Measurements from ENCODE around the gene NEURL1.

NEURL1 gene

DNA sequence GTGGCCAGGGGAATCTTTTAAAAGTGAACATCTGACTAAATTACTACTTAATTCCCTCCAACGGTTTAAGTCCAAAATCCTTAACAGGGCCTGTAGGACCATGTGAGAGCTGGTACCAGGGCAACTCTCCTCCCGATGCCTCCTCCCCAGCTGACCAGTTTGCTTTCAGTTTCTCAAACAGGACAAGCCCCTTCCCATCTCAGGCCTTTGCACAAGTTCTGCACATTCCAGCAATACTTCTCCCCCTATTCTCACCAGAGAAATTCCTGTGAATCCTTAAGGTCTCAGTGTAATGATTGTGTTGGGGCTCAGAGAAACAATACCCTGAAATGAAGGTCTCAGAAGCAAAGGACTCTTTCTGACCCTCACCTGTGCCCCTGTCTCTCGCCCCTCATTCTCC is 26.8 kb upstream of the NEURL1 start:
- no peaks in the 10 kb centered on the region for H3K79me2 ChIP-seq (ENCODE audit: control insufficient read depth, insufficient read depth, low read length, poor library complexity)
- H3K14ac ChIP-seq (ENCODE audit: low read length), result no peak overlapping the region
- H4K8ac ChIP-seq (ENCODE audit: low read depth, low read length), result no peak overlapping the region
- H3K27ac ChIP-seq (ENCODE audit: low read depth, low read length), result no peak overlapping the region
- no CpG with 5 or more reads among the region's 3 CpGs for WGBS (ENCODE audit: extremely low coverage, insufficient coverage, insufficient read length)
- no peak for DNase-seq
- no peak overlapping the region for H3K4ac ChIP-seq (ENCODE audit: low read depth, low read length)
- H3K4me2 ChIP-seq (ENCODE audit: low read length), result no peak overlapping the region
- H3K36me3 ChIP-seq (ENCODE audit: control insufficient read depth in 1 of 2, insufficient read depth in 2 of 2, low read length in 2 of 2), result no peaks in the 10 kb centered on the region
- H3K9ac ChIP-seq (ENCODE audit: low read length), result no peak overlapping the region
- H3K18ac ChIP-seq (ENCODE audit: low read length), result no peak overlapping the region
- H4K91ac ChIP-seq (ENCODE audit: low read depth, low read length), result no peak overlapping the region
- no peak overlapping the region for H2BK12ac ChIP-seq (ENCODE audit: low read length)
- H3K9me3 ChIP-seq (ENCODE audit: insufficient read depth, low read depth, low read length), result peaks cover 2% of the 10 kb centered on the region
- H2AFZ ChIP-seq (ENCODE audit: insufficient read depth, low read length, poor library complexity), result no peak overlapping the region
- no peaks in the 10 kb centered on the region for H3K27me3 ChIP-seq (ENCODE audit: insufficient read depth, low read length)
- peaks cover 0 to 3% of the 10 kb centered on the region in 2 experiments for H3K4me1 ChIP-seq (ENCODE audit: control insufficient read depth in 1 of 2, insufficient read depth in 2 of 2, low read length in 2 of 2)
- no peak overlapping the region for H2BK5ac ChIP-seq (ENCODE audit: low read depth, low read length, poor library complexity)
- no peak overlapping the region for H3K23ac ChIP-seq (ENCODE audit: low read length)
- H3K4me3 ChIP-seq (ENCODE audit: low read depth, low read length), result no peak overlapping the region
- no peak overlapping the region for H2BK120ac ChIP-seq (ENCODE audit: insufficient read depth, low read length, poor library complexity)
- H2AK5ac ChIP-seq (ENCODE audit: low read length), result no peak overlapping the region
- H4K12ac ChIP-seq (ENCODE audit: low read depth, low read length), result no peak overlapping the region
- H3K79me1 ChIP-seq (ENCODE audit: low read length), result no peaks in the 10 kb centered on the region

DNA sequence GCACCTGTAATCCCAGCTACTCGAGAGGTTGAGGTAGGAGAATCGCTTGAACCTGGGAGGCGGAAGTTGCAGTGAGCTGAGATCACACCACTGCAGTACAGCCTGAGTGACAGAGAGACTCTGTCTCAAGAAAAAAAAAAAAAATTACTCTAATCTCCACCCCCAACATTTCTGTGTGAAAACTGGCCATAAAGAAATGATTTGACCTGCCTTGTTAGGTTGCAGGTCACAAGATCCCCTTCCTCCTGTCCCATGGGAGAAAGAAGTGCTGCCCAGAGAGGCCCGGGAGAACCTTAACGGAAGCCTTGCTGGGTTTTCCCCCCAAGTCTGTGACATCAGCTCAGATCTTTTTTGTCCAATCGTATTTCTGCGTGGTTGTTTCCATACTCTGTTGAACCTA is 26.1 kb upstream of the NEURL1 start:
- no peaks in the 10 kb centered on the region for H3K36me3 ChIP-seq (ENCODE audit: control insufficient read depth in 1 of 2, insufficient read depth in 2 of 2, low read length in 2 of 2)
- H3K18ac ChIP-seq (ENCODE audit: low read length), result no peak overlapping the region
- no peak overlapping the region for H3K4me2 ChIP-seq (ENCODE audit: low read length)
- H4K8ac ChIP-seq (ENCODE audit: low read depth, low read length), result no peak overlapping the region
- H4K12ac ChIP-seq (ENCODE audit: low read depth, low read length), result no peak overlapping the region
- no peak overlapping the region for H2BK120ac ChIP-seq (ENCODE audit: insufficient read depth, low read length, poor library complexity)
- no peak overlapping the region for H3K9ac ChIP-seq (ENCODE audit: low read length)
- H3K14ac ChIP-seq (ENCODE audit: low read length), result no peak overlapping the region
- H2AK5ac ChIP-seq (ENCODE audit: low read length), result no peak overlapping the region
- no peak overlapping the region for H4K91ac ChIP-seq (ENCODE audit: low read depth, low read length)
- no peaks in the 10 kb centered on the region for H3K27me3 ChIP-seq (ENCODE audit: insufficient read depth, low read length)
- H2BK5ac ChIP-seq (ENCODE audit: low read depth, low read length, poor library complexity), result no peak overlapping the region
- H3K9me3 ChIP-seq (ENCODE audit: insufficient read depth, low read depth, low read length), result peaks cover 2% of the 10 kb centered on the region
- H3K4me3 ChIP-seq (ENCODE audit: low read depth, low read length), result no peak overlapping the region
- no peak overlapping the region for H3K27ac ChIP-seq (ENCODE audit: low read depth, low read length)
- WGBS (ENCODE audit: extremely low coverage, insufficient coverage, insufficient read length), result no CpG with 5 or more reads among the region's 7 CpGs
- H2BK12ac ChIP-seq (ENCODE audit: low read length), result no peak overlapping the region
- no peak overlapping the region for H2AFZ ChIP-seq (ENCODE audit: insufficient read depth, low read length, poor library complexity)
- H3K23ac ChIP-seq (ENCODE audit: low read length), result no peak overlapping the region
- H3K4ac ChIP-seq (ENCODE audit: low read depth, low read length), result no peak overlapping the region
- no peaks in the 10 kb centered on the region for H3K79me2 ChIP-seq (ENCODE audit: control insufficient read depth, insufficient read depth, low read length, poor library complexity)
- peaks cover 0 to 3% of the 10 kb centered on the region in 2 experiments for H3K4me1 ChIP-seq (ENCODE audit: control insufficient read depth in 1 of 2, insufficient read depth in 2 of 2, low read length in 2 of 2)
- DNase-seq, result no peak
- H3K79me1 ChIP-seq (ENCODE audit: low read length), result no peaks in the 10 kb centered on the region

DNA sequence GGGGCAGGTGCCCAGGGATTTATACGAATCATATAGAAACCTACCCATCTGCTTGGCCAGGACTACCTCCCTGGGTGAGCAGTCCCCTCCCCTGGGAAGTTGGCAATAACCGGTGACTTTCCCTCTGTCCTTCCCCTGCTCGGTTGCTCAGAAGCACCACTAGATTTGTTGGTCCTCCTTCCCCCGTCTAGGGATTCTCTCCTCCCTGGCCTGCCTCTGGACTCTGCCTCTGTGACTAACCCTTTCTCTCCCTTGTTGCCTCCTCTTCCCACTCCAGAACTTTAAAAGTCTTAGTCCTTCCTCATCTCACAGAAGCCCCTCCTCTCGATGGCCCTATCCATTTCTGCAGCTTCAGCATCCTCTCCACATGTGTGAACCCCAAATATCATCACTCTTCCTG is 24.3 kb upstream of the NEURL1 start:
- no peak overlapping the region for H2BK120ac ChIP-seq (ENCODE audit: insufficient read depth, low read length, poor library complexity)
- no peak overlapping the region for H3K18ac ChIP-seq (ENCODE audit: low read length)
- H2AK5ac ChIP-seq (ENCODE audit: low read length), result no peak overlapping the region
- no peak overlapping the region for H3K4ac ChIP-seq (ENCODE audit: low read depth, low read length)
- no peak overlapping the region for H3K4me3 ChIP-seq (ENCODE audit: low read depth, low read length)
- H4K91ac ChIP-seq (ENCODE audit: low read depth, low read length), result no peak overlapping the region
- peaks cover 0 to 3% of the 10 kb centered on the region in 2 experiments for H3K4me1 ChIP-seq (ENCODE audit: control insufficient read depth in 1 of 2, insufficient read depth in 2 of 2, low read length in 2 of 2)
- H2BK12ac ChIP-seq (ENCODE audit: low read length), result no peak overlapping the region
- H3K23ac ChIP-seq (ENCODE audit: low read length), result no peak overlapping the region
- H3K9me3 ChIP-seq (ENCODE audit: insufficient read depth, low read depth, low read length), result peaks cover 2% of the 10 kb centered on the region
- no CpG with 5 or more reads among the region's 5 CpGs for WGBS (ENCODE audit: extremely low coverage, insufficient coverage, insufficient read length)
- H3K79me2 ChIP-seq (ENCODE audit: control insufficient read depth, insufficient read depth, low read length, poor library complexity), result no peaks in the 10 kb centered on the region
- H3K14ac ChIP-seq (ENCODE audit: low read length), result no peak overlapping the region
- no peaks in the 10 kb centered on the region for H3K27me3 ChIP-seq (ENCODE audit: insufficient read depth, low read length)
- no peak overlapping the region for H2AFZ ChIP-seq (ENCODE audit: insufficient read depth, low read length, poor library complexity)
- no peak overlapping the region for H2BK5ac ChIP-seq (ENCODE audit: low read depth, low read length, poor library complexity)
- no peak overlapping the region for H4K8ac ChIP-seq (ENCODE audit: low read depth, low read length)
- H3K9ac ChIP-seq (ENCODE audit: low read length), result no peak overlapping the region
- no peaks in the 10 kb centered on the region for H3K79me1 ChIP-seq (ENCODE audit: low read length)
- no peak overlapping the region for H3K4me2 ChIP-seq (ENCODE audit: low read length)
- no peak for DNase-seq
- H3K36me3 ChIP-seq (ENCODE audit: control insufficient read depth in 1 of 2, insufficient read depth in 2 of 2, low read length in 2 of 2), result no peaks in the 10 kb centered on the region
- H3K27ac ChIP-seq (ENCODE audit: low read depth, low read length), result no peak overlapping the region
- no peak overlapping the region for H4K12ac ChIP-seq (ENCODE audit: low read depth, low read length)

DNA sequence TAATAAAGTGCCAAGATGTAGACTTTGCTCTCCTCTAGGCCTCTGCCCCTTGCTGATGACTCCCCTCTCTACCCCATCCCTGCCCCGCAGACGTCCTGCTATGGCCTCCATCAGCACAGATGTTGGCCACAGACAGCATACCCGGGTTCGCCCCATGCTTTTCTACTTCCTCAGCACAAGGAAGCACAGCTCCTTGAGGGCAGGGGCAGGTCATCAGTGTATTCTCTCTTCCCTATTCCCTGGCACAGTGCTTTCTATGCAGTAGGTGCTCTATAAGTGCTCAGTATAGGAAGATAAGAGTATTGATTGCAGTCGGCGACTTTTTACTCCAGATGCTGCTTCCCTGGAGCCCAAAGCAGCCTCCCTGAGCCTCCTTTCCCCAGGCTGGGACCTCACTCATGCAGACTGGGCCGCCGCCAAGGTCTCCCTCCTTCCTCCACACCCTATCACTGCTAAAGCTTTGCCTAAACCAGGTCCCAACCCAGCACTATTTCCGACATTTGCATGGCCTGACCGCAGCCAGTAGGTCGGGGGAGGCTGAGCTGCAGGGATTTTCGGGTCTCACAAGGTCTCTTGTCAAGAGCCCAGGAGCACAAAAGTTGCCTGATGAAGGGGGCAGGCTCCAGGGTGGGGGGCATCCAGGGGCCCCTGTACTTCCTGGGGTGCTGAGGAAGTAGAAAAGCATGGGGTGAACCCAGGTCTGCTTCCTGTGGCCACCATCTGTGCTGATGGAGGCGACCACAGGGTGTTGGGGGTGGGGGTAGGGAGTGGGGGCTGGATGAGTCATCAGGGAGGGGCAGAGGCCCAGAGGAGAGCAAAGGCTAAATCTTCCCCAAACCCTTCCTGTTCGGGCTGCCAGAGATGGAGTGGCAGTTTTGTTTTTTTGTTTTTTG is 22.5 kb upstream of the NEURL1 start:
- Histone ChIP-seq H2AK5ac (ENCODE audit: low read length) (no peak overlapping the region), H3K79me2 (ENCODE audit: control insufficient read depth, insufficient read depth, low read length, poor library complexity) (no peaks in the 10 kb centered on the region), H3K4ac (ENCODE audit: low read depth, low read length) (no peak overlapping the region), H3K79me1 (ENCODE audit: low read length) (no peaks in the 10 kb centered on the region), H3K4me2 (ENCODE audit: low read length) (no peak overlapping the region), H3K18ac (ENCODE audit: low read length) (no peak overlapping the region), H2BK120ac (ENCODE audit: insufficient read depth, low read length, poor library complexity) (no peak overlapping the region), H3K4me1 (ENCODE audit: control insufficient read depth in 1 of 2, insufficient read depth in 2 of 2, low read length in 2 of 2) (peaks cover 0 to 3% of the 10 kb centered on the region in 2 experiments), H3K27me3 (ENCODE audit: insufficient read depth, low read length) (no peaks in the 10 kb centered on the region), H4K12ac (ENCODE audit: low read depth, low read length) (no peak overlapping the region), H2AFZ (ENCODE audit: insufficient read depth, low read length, poor library complexity) (no peak overlapping the region), H3K23ac (ENCODE audit: low read length) (no peak overlapping the region), H3K9ac (ENCODE audit: low read length) (no peak overlapping the region), H2BK12ac (ENCODE audit: low read length) (no peak overlapping the region), H4K91ac (ENCODE audit: low read depth, low read length) (no peak overlapping the region), H3K14ac (ENCODE audit: low read length) (no peak overlapping the region), H3K9me3 (ENCODE audit: insufficient read depth, low read depth, low read length) (peaks cover 2% of the 10 kb centered on the region), H3K36me3 (ENCODE audit: control insufficient read depth in 1 of 2, insufficient read depth in 2 of 2, low read length in 2 of 2) (no peaks in the 10 kb centered on the region), H3K27ac (ENCODE audit: low read depth, low read length) (no peak overlapping the region), H3K4me3 (ENCODE audit: low read depth, low read length) (no peak overlapping the region), H4K8ac (ENCODE audit: low read depth, low read length) (no peak overlapping the region), H2BK5ac (ENCODE audit: low read depth, low read length, poor library complexity) (no peak overlapping the region)
- DNase-seq, result no peak
- no CpG with 5 or more reads among the region's 14 CpGs for WGBS (ENCODE audit: extremely low coverage, insufficient coverage, insufficient read length)

Measured in trophoblast cell (in vitro differentiated cells and primary cell).